SK-N-SH treated with all-trans-retinoic acid at 6 μM for 48 hours (cell line): Measurements from ENCODE around the gene FUOM.

Experiments
- ATAC-seq: fragments of 200-7000 bp; cut with Tn5 transposase; 3 replicates; pipeline ENCODE4 v1.9.1; 2020; ENCODE audit warnings: mild to moderate bottlenecking, moderate library complexity
- ARNTL ChIP-seq: fragments of 450-650 bp; formaldehyde crosslinking; IDR thresholded peaks from 2 replicates; pipeline ENCODE4 v1.5.0; 2020; ENCODE audit warnings: low read depth, mild to moderate bottlenecking, moderate library complexity, borderline replicate concordance
- BACH2 ChIP-seq: fragments of 250-450 bp; sonication (Bioruptor Pico); IDR thresholded peaks from 2 replicates; pipeline ENCODE4 v1.9.0; 2021; ENCODE audit warnings: mild to moderate bottlenecking, borderline replicate concordance
- CREB5 ChIP-seq: fragments of 250-450 bp; sonication (Bioruptor Pico); IDR thresholded peaks from 2 replicates; pipeline ENCODE4 v1.5.1; 2020; ENCODE audit warnings: low read depth, mild to moderate bottlenecking, moderate library complexity
- CSDC2 ChIP-seq: fragments of 250-450 bp; sonication (Bioruptor Pico); IDR thresholded peaks from 2 replicates; pipeline ENCODE4 v1.5.0; 2020; ENCODE audit warnings: mild to moderate bottlenecking, moderate library complexity
- CSRNP3 ChIP-seq: fragments of 250-450 bp; sonication (Bioruptor Pico); IDR thresholded peaks from 2 replicates; pipeline ENCODE4 v1.5.1; 2021; ENCODE audit warnings: mild to moderate bottlenecking, moderate library complexity
- ESRRG ChIP-seq: fragments of 250-450 bp; sonication (Bioruptor Pico); IDR thresholded peaks from 2 replicates; pipeline ENCODE4 v1.6.1; 2021; ENCODE audit warnings: mild to moderate bottlenecking
- GLIS3 ChIP-seq: fragments of 250-450 bp; sonication (Bioruptor Pico); IDR thresholded peaks from 2 replicates; pipeline ENCODE4 v1.5.0; 2020; ENCODE audit warnings: mild to moderate bottlenecking, moderate library complexity
- ISL1 ChIP-seq: fragments of 250-450 bp; sonication (Bioruptor Pico); IDR thresholded peaks from 2 replicates; pipeline ENCODE4 v2.1.2; 2022; ENCODE audit warnings: mild to moderate bottlenecking, moderate library complexity
- OSR1 ChIP-seq: fragments of 250-450 bp; sonication (Bioruptor Pico); IDR thresholded peaks from 2 replicates; pipeline ENCODE4 v1.8.0; 2022; ENCODE audit warnings: moderate library complexity, mild to moderate bottlenecking, inconsistent platforms
- PATZ1 ChIP-seq: fragments of 250-450 bp; sonication (Bioruptor Pico); IDR thresholded peaks from 2 replicates; pipeline ENCODE4 v1.8.0; 2020; ENCODE audit warnings: mild to moderate bottlenecking, moderate library complexity, borderline replicate concordance
- POU6F1 ChIP-seq: fragments of 250-450 bp; sonication (Bioruptor Pico); IDR thresholded peaks from 2 replicates; pipeline ENCODE4 v1.8.0; 2021; ENCODE audit warnings: low read depth, mild to moderate bottlenecking, moderate library complexity, borderline replicate concordance
- PPARA ChIP-seq: fragments of 250-450 bp; sonication (Bioruptor Pico); IDR thresholded peaks from 2 replicates; pipeline ENCODE4 v1.5.0; 2020; ENCODE audit warnings: mild to moderate bottlenecking, borderline replicate concordance
- RARB ChIP-seq: fragments of 250-450 bp; sonication (Bioruptor Pico); IDR thresholded peaks from 2 replicates; pipeline ENCODE4 v1.8.0; 2021; ENCODE audit warnings: mild to moderate bottlenecking, moderate library complexity
- SNAI2 ChIP-seq: fragments of 250-450 bp; sonication (Bioruptor Pico); IDR thresholded peaks from 2 replicates; pipeline ENCODE4 v1.5.0; 2020; ENCODE audit warnings: mild to moderate bottlenecking, moderate library complexity
- TCF4 ChIP-seq: fragments of 250-450 bp; sonication (Bioruptor Pico); IDR thresholded peaks from 2 replicates; pipeline ENCODE4 v1.8.0; 2021; ENCODE audit warnings: mild to moderate bottlenecking, moderate library complexity, borderline replicate concordance
- TOX ChIP-seq: fragments of 250-450 bp; sonication (Bioruptor Pico); IDR thresholded peaks from 2 replicates; pipeline ENCODE4 v1.8.0; 2021; ENCODE audit warnings: mild to moderate bottlenecking, moderate library complexity, borderline replicate concordance
- ZC3H10 ChIP-seq: fragments of 250-450 bp; sonication (Bioruptor Pico); IDR thresholded peaks from 2 replicates; pipeline ENCODE4 v1.5.1; 2021; ENCODE audit warnings: mild to moderate bottlenecking, moderate library complexity
- ZFP3 ChIP-seq: fragments of 250-450 bp; sonication (Bioruptor Pico); IDR thresholded peaks from 2 replicates; pipeline ENCODE4 v1.5.0; 2020; ENCODE audit warnings: mild to moderate bottlenecking, moderate library complexity
- ZFP30 ChIP-seq: fragments of 450-650 bp; formaldehyde crosslinking; IDR thresholded peaks from 2 replicates; pipeline ENCODE4 v1.5.0; 2022; ENCODE audit warnings: mild to moderate bottlenecking, moderate library complexity
- ZNF565 ChIP-seq: fragments of 450-650 bp; formaldehyde crosslinking; conservative IDR thresholded peaks from 2 replicates; pipeline ENCODE4 v1.5.0; 2020; ENCODE audit warnings: low read depth, mild to moderate bottlenecking, moderate library complexity
- ZNF70 ChIP-seq: fragments of 450-650 bp; formaldehyde crosslinking; IDR thresholded peaks from 2 replicates; pipeline ENCODE4 v1.5.0; 2020; ENCODE audit warnings: mild to moderate bottlenecking, moderate library complexity
- ZNF8 ChIP-seq: fragments of 450-650 bp; formaldehyde crosslinking; IDR thresholded peaks from 2 replicates; pipeline ENCODE4 v1.5.0; 2020; ENCODE audit warnings: mild to moderate bottlenecking, moderate library complexity
- TF ChIP-seq, protein P1 (sequence below): fragments of 250-450 bp; sonication (Bioruptor Pico); IDR thresholded peaks from 2 replicates; pipeline ENCODE4 v1.5.0; 2020; ENCODE audit warnings: mild to moderate bottlenecking, moderate library complexity

FUOM gene

GRCh38 chr10:133328358-133329343 is 29.2 kb downstream of the FUOM start:
- TF ChIP-seq SNAI2 (CRISPR knock-in tag) = no peak
- no peak for TF ChIP-seq TCF4 (CRISPR knock-in tag)
- no peak for TF ChIP-seq ZNF565 (CRISPR knock-in tag)
- no peak for TF ChIP-seq CSDC2 (CRISPR knock-in tag)
- TF ChIP-seq ZFP30 (CRISPR knock-in tag) = no peak
- TF ChIP-seq GLIS3 (CRISPR knock-in tag) = no peak
- TF ChIP-seq, all 23 proteins: peak for 0
- ATAC-seq = no peak

DNA sequence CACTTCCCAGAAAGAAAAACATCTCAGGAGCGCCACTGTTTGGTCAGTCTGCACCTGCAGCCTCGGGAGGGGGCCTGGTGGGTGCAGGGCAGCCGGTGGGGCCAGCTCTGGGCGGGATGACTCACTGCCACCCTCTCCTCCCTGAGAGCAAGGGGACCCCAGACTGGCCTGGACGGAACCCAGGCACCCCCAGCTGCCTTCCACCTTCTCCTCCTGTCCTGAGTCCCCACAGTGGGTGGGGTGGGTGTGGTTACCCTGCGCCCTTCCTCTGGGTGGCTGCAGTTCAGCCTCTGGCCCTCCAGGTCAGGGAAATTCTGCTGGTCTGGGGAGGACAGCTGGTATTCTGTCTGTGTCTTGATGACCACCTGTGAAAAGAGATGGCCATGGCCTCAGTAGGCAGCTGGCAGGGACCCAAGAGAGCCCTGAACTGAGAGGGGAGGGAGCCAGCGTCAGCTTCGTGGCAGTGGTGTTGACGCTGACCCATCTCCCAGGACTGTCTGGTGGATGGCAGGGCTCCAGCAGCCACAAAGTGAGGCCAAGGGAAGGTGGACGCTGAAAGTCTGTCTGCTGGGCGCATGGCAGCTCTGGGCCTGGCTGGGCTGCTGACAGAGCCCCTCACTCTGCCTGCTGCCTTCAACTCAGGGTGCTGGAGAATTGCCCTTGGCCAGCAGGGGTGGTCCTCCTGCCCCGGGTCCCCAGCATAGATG is 30.0 kb downstream of the FUOM start:
- TF ChIP-seq POU6F1 (CRISPR knock-in tag) (no peak), SNAI2 (CRISPR knock-in tag) (no peak), PPARA (CRISPR knock-in tag) (no peak), ZNF70 (CRISPR knock-in tag) (no peak), PATZ1 (CRISPR knock-in tag) (no peak), CSDC2 (CRISPR knock-in tag) (no peak), TOX (CRISPR knock-in tag) (no peak), RARB (CRISPR knock-in tag) (no peak), CSRNP3 (no peak), GLIS3 (CRISPR knock-in tag) (no peak), ZC3H10 (CRISPR knock-in tag) (no peak), ZFP3 (no peak), ZNF8 (CRISPR knock-in tag) (no peak), BACH2 (CRISPR knock-in tag) (no peak), ISL1 (CRISPR knock-in tag) (no peak), ESRRG (CRISPR knock-in tag) (no peak), ARNTL (CRISPR knock-in tag) (no peak), CREB5 (no peak), OSR1 (CRISPR knock-in tag) (no peak)
- TF ChIP-seq, protein P1, sequence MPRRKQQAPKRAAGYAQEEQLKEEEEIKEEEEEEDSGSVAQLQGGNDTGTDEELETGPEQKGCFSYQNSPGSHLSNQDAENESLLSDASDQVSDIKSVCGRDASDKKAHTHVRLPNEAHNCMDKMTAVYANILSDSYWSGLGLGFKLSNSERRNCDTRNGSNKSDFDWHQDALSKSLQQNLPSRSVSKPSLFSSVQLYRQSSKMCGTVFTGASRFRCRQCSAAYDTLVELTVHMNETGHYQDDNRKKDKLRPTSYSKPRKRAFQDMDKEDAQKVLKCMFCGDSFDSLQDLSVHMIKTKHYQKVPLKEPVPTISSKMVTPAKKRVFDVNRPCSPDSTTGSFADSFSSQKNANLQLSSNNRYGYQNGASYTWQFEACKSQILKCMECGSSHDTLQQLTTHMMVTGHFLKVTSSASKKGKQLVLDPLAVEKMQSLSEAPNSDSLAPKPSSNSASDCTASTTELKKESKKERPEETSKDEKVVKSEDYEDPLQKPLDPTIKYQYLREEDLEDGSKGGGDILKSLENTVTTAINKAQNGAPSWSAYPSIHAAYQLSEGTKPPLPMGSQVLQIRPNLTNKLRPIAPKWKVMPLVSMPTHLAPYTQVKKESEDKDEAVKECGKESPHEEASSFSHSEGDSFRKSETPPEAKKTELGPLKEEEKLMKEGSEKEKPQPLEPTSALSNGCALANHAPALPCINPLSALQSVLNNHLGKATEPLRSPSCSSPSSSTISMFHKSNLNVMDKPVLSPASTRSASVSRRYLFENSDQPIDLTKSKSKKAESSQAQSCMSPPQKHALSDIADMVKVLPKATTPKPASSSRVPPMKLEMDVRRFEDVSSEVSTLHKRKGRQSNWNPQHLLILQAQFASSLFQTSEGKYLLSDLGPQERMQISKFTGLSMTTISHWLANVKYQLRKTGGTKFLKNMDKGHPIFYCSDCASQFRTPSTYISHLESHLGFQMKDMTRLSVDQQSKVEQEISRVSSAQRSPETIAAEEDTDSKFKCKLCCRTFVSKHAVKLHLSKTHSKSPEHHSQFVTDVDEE (CRISPR knock-in tag) = no peak
- ATAC-seq = no peak
